Measurements from ENCODE around the gene CPNE9. TPM values are rescaled to one million over a fixed set of nuclear protein-coding genes. Genes with fewer than 3 reads are reported as not detected.

Gene CPNE9
- total RNA-seq, 1 donor from 2014 or later: not detected

GRCh38 chr3:9673752-9674151 is 29.9 kb upstream of the CPNE9 start:
- TF ChIP-seq, protein P1, sequence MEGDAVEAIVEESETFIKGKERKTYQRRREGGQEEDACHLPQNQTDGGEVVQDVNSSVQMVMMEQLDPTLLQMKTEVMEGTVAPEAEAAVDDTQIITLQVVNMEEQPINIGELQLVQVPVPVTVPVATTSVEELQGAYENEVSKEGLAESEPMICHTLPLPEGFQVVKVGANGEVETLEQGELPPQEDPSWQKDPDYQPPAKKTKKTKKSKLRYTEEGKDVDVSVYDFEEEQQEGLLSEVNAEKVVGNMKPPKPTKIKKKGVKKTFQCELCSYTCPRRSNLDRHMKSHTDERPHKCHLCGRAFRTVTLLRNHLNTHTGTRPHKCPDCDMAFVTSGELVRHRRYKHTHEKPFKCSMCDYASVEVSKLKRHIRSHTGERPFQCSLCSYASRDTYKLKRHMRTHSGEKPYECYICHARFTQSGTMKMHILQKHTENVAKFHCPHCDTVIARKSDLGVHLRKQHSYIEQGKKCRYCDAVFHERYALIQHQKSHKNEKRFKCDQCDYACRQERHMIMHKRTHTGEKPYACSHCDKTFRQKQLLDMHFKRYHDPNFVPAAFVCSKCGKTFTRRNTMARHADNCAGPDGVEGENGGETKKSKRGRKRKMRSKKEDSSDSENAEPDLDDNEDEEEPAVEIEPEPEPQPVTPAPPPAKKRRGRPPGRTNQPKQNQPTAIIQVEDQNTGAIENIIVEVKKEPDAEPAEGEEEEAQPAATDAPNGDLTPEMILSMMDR (IDR thresholded peaks at IDR 0.05): no peak
- Mint-ChIP-seq H3K9me3 (ENCODE audit: unreplicated experiment) (no peaks in the 10 kb centered on the region), H3K27me3 (ENCODE audit: unreplicated experiment) (no peaks in the 10 kb centered on the region), H3K36me3 (ENCODE audit: unreplicated experiment) (peaks cover 62% of the 10 kb centered on the region), H3K27ac (ENCODE audit: unreplicated experiment) (no peak overlapping the region), H3K4me1 (ENCODE audit: unreplicated experiment) (no peaks in the 10 kb centered on the region), H3K4me3 (ENCODE audit: unreplicated experiment) (no peak overlapping the region)
- DNase-seq (ENCODE audit: extremely low spot score, unreplicated experiment): no peak

DNA sequence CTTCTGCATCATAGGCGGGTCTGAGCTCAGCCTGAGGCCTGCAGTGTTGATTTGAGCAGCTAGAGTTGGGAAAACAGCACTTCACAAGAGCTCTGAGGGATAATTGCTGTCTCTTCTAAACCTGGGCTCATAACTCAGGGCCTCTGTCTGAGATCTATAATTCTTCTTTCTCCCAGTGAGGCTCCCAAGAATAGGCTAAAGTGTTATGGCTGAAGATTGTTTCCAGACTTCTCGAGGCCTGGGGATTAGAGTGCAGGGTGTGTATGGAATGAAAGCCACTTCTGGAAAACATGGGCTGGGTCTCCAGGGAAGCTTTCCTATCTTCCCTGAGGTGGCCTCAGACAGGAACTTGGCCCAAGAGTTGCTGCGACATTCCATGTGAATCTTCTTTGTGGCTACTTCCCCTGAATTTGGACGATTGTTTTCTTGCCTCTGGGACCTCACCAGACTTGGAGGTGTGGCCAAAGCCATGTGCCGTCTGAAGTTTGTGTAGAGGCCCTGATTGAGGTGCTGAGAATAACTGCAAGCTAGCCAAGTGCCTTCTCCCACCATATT is 27.8 kb upstream of the CPNE9 start:
- H3K27me3 Mint-ChIP-seq (ENCODE audit: unreplicated experiment): no peaks in the 10 kb centered on the region
- H3K4me1 Mint-ChIP-seq (ENCODE audit: unreplicated experiment): no peaks in the 10 kb centered on the region
- no peak for DNase-seq (ENCODE audit: extremely low spot score, unreplicated experiment)
- H3K4me3 Mint-ChIP-seq (ENCODE audit: unreplicated experiment): no peak overlapping the region
- H3K36me3 Mint-ChIP-seq (ENCODE audit: unreplicated experiment): peaks cover 65% of the 10 kb centered on the region
- H3K9me3 Mint-ChIP-seq (ENCODE audit: unreplicated experiment): no peaks in the 10 kb centered on the region
- TF ChIP-seq, protein P1 (IDR thresholded peaks at IDR 0.05): no peak
- H3K27ac Mint-ChIP-seq (ENCODE audit: unreplicated experiment): no peak overlapping the region

DNA sequence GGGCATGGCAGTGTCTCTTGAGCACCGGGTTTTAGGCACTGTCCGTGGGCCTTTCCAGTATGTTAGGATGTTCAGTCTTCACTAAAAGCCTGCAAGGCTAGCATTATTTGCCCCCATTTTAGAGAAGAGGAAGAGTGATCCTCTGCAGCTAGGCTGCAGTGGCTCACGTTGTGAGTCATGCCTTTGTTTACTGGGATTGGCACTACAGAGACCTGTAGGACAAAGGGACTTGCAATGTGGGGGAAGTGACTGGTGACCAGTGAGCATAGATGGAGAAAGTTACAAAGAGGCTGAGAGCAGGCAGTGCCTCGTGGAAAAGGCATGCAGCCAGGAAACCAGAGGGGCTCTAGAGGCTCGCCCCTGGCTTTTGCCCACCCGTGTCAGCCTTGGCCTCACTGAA is 26.8 kb upstream of the CPNE9 start:
- Mint-ChIP-seq H3K27ac (ENCODE audit: unreplicated experiment) (no peak overlapping the region), H3K4me3 (ENCODE audit: unreplicated experiment) (no peak overlapping the region), H3K4me1 (ENCODE audit: unreplicated experiment) (no peaks in the 10 kb centered on the region), H3K9me3 (ENCODE audit: unreplicated experiment) (no peaks in the 10 kb centered on the region), H3K36me3 (ENCODE audit: unreplicated experiment) (peaks cover 68% of the 10 kb centered on the region), H3K27me3 (ENCODE audit: unreplicated experiment) (no peaks in the 10 kb centered on the region)
- TF ChIP-seq, protein P1 (IDR thresholded peaks at IDR 0.05): no peak
- DNase-seq (ENCODE audit: extremely low spot score, unreplicated experiment): no peak

GRCh38 chr3:9678493-9678892 is 25.1 kb upstream of the CPNE9 start:
- DNase-seq (ENCODE audit: extremely low spot score, unreplicated experiment): no peak
- H3K27ac Mint-ChIP-seq (ENCODE audit: unreplicated experiment): no peak overlapping the region
- no peaks in the 10 kb centered on the region for H3K9me3 Mint-ChIP-seq (ENCODE audit: unreplicated experiment)
- peaks cover 59% of the 10 kb centered on the region for H3K36me3 Mint-ChIP-seq (ENCODE audit: unreplicated experiment)
- H3K4me1 Mint-ChIP-seq (ENCODE audit: unreplicated experiment): no peaks in the 10 kb centered on the region
- TF ChIP-seq, protein P1 (IDR thresholded peaks at IDR 0.05): no peak
- no peak overlapping the region for H3K4me3 Mint-ChIP-seq (ENCODE audit: unreplicated experiment)
- no peaks in the 10 kb centered on the region for H3K27me3 Mint-ChIP-seq (ENCODE audit: unreplicated experiment)

DNA sequence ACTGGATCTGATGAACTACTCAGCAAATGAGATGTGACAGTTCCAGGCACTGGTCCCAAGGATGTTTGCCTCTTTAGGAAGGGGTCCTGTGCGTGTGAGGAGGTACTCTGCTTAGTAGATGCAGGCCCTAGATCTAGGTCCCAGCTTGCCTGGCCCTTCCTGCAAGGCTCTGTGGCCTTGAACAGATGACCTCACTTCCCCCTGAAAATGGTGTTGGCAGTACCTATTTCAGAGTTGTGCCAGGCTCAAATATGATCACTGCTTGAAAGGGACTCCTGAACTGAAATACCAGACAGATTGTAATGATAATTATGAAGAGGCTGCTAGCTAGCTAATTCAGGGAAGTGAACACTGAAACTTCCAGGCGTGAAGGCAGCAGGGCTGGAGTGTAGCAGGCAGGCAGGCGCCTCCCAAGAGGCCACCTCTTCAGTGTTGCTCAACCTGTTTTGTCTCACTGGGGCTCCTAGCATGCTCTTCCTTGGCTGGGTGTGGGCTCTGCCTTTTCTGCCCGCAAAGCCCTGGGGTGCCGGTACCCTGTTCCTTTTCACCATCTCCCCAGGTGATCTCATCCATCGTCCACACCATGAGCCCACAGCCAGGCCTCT is 24.1 kb upstream of the CPNE9 start:
- Mint-ChIP-seq H3K27ac (ENCODE audit: unreplicated experiment) (no peak overlapping the region), H3K4me1 (ENCODE audit: unreplicated experiment) (no peaks in the 10 kb centered on the region), H3K9me3 (ENCODE audit: unreplicated experiment) (no peaks in the 10 kb centered on the region), H3K4me3 (ENCODE audit: unreplicated experiment) (no peak overlapping the region), H3K36me3 (ENCODE audit: unreplicated experiment) (peaks cover 55% of the 10 kb centered on the region), H3K27me3 (ENCODE audit: unreplicated experiment) (no peaks in the 10 kb centered on the region)
- TF ChIP-seq, protein P1 (IDR thresholded peaks at IDR 0.05): no peak
- DNase-seq (ENCODE audit: extremely low spot score, unreplicated experiment): no peak

All from osteocyte (in vitro differentiated cells).